AG09309 (cell line): ENCODE data around the gene HMG20B.

ENCODE experiments used
- DNase-seq: peaks from one replicate; pipeline ENCODE4 v3.0.0-alpha.2; 2010; ENCODE audit warnings: low read depth
- H3K4me3 ChIP-seq: 2 replicates; pipeline ENCODE4 v1.5.1; 2011; ENCODE audit warnings: mild to moderate bottlenecking, low read depth, low read length, moderate library complexity; ENCODE audit not compliant: control insufficient read depth
- TF ChIP-seq, protein P1 (sequence below): IDR thresholded peaks from 2 replicates; pipeline ENCODE4 v1.5.1; 2011; ENCODE audit warnings: mild to moderate bottlenecking, low read depth, low read length, inconsistent platforms; ENCODE audit not compliant: insufficient read depth, control insufficient read depth; ENCODE audit errors: missing control alignments

The HMG20B gene

DNA sequence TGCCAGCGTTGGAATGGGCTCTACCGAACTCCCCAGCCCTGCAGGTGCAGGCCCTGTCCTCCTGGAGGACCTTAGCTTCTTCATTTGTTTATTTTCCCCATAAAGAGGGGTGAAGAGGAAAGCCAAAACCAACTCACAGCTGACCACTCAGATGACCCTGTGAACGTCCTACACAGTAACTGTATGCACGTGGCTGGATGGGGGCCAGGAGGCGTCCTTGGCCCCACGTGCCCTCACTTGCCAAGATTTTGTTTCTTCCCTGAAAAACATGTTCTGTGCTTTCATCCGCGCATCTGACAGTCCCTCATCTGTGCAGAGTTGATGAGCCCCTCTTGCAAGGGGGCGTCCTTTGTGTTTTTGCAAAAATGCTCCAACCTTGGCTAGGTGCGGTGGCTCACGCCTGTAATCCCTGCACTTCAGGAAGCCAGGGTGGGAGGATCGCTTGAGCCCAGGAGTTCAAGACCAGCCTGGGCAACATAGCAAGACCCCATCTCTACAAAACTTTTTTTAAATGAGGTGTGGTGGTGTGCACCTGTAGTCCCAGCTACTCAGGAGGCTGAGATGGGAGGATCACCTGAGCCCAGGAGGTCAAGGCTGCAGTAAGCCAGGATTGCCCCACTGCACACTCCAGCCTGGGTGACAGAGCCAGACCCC lies 39.1 kb upstream of the HMG20B start:
- no peak for DNase-seq

DNA sequence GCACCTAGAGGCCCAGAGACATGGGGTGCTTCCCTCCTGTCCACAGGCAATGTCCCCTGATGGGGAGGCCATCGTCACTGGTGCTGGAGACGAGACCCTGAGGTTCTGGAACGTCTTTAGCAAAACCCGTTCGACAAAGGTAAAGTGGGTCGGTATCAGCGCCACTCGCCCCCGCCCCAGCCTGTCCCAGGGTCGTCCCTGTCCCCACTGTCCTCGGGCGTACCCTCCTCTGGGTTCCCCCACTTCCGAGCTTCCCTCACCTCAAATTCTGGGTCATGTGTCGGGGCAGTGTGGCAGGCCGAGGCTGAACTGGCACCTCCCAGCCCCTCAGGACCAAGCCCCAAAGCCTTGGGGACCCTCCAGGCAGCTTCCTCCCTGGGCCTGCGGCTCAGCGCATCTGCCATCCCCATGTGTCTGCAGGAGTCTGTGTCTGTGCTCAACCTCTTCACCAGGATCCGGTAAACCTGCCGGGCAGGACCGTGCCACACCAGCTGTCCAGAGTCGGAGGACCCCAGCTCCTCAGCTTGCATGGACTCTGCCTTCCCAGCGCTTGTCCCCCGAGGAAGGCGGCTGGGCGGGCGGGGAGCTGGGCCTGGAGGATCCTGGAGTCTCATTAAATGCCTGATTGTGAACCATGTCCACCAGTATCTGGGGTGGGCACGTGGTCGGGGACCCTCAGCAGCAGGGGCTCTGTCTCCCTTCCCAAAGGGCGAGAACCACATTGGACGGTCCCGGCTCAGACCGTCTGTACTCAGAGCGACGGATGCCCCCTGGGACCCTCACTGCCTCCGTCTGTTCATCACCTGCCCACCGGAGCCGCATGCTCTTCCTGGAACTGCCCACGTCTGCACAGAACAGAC lies 38.1 kb upstream of the HMG20B start:
- no peak for DNase-seq
- TF ChIP-seq, protein P1, sequence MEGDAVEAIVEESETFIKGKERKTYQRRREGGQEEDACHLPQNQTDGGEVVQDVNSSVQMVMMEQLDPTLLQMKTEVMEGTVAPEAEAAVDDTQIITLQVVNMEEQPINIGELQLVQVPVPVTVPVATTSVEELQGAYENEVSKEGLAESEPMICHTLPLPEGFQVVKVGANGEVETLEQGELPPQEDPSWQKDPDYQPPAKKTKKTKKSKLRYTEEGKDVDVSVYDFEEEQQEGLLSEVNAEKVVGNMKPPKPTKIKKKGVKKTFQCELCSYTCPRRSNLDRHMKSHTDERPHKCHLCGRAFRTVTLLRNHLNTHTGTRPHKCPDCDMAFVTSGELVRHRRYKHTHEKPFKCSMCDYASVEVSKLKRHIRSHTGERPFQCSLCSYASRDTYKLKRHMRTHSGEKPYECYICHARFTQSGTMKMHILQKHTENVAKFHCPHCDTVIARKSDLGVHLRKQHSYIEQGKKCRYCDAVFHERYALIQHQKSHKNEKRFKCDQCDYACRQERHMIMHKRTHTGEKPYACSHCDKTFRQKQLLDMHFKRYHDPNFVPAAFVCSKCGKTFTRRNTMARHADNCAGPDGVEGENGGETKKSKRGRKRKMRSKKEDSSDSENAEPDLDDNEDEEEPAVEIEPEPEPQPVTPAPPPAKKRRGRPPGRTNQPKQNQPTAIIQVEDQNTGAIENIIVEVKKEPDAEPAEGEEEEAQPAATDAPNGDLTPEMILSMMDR: no peak
- H3K4me3 ChIP-seq: no peak overlapping the region

More for the DNA sequence above, 39.1 kb upstream of the HMG20B start:
- H3K4me3 ChIP-seq: no peak overlapping the region
- TF ChIP-seq, protein P1: no peak

DNA sequence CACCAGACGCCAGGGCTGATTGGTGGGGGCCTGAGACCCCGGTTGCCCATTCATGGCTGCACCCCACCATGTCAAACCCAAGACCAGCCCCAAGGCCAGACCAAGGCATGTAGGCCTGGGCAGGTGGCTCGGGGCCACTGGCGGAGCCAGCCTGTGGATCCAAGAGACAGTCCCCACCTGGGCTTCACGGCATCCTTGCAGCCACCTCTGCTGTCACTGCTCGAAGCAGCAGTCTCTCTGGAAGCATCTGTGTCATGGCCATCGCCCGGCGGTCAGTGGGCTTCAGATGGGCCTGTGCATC lies 37.6 kb upstream of the HMG20B start:
- no peak overlapping the region for H3K4me3 ChIP-seq
- TF ChIP-seq, protein P1: no peak
- no peak for DNase-seq

DNA sequence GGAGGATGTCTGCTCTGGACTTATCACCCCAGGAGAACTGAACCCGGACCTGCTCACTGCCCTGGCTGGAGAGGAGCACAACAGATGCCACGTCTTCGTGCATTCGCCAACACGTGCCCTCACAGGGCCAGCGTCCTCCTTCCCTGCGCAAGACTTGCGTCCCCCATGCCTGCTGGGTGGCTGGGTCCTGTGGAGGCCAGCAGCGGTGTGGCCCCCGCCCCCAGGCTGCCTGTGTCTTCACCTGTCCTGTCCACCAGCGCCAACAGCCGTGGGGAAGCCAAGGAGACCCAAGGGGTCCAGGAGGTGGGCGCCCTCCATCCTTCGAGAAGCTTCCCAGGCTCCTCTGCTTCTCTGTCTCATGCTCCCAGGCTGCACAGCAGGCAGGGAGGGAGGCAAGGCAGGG lies 37.2 kb upstream of the HMG20B start:
- TF ChIP-seq, protein P1: no peak
- DNase-seq: no peak
- H3K4me3 ChIP-seq: no peak overlapping the region

DNA sequence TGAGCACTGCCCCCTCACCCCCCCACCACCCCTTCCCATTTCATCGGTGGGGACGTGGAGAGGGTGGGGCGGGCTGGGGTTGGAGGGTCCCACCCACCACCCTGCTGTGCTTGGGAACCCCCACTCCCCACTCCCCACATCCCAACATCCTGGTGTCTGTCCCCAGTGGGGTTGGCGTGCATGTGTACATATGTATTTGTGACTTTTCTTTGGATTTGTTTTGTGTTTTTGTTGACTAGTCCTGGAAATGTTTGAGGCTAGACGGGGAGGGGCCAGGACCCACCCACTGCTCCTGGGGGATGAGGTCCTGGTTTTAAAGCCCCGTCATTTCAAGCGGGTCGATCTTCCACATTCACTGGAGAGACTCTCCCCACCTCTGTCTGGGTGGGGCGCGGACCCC lies 36.8 kb upstream of the HMG20B start:
- DNase-seq: no peak
- TF ChIP-seq, protein P1: no peak
- H3K4me3 ChIP-seq: no peak overlapping the region

DNA sequence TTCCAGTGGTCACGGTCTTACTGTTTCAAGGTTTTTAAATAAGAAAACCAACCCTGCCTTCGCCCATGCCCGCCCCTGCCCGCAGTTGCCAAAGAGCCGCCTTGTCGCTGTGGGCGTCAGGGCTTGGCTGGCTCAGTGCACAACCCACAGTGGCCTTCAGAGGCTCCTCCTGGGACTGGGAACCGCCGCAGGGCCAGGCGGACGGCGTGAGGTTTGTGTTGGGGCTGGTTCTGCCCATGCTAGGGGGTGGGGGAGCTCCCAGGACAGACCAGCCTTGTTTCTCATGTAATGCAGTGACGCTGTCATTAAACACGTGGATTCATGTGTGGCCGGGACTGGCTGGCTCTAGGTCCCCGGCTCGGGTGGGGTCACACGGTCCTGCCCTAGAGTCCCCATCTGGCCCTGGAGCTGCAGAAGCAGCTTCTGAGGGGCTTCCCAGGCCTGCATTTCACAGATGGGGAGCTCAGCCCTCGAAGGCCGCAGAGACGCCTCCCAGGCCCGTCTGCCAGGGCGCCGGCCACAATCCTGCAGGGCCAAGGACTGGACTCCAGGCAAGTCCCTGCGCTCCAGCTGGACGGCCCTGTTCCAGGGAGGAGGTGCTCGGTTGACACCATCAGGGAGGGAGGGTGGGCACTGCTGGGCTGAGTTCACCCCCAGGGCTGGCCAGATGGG lies 36.2 kb upstream of the HMG20B start:
- H3K4me3 ChIP-seq: no peak overlapping the region
- TF ChIP-seq, protein P1: no peak
- DNase-seq: no peak
